ENCODE data around the gene TSPAN33. TPM values are rescaled to one million over a fixed set of nuclear protein-coding genes. Genes with fewer than 3 reads are reported as not detected.

The TSPAN33 gene
- total RNA-seq, 1 donor from 2014 or later, result 9.9 TPM

DNA sequence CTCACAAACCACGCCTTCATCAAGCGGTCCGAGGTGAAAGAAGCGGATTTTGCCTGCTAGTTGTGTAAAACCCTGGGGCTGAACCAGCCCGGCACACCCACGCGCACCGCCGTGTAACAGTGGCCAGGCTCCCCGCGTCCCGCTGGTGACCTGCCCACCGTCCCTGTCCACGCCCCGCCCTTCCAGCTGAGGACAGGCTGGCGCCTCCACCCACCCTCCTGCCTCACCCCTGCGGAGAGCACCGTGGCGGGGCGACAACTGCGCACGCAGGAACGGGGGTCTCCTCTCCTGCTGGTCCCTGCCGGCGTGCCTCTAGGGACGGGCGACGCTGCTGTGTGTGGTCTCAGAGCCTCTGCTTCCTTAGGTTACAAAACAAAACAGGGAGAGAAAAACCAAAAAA is 16.9 kb upstream of the TSPAN33 start:
- intact Hi-C loops (cut with DNase I), result no loop called here

DNA sequence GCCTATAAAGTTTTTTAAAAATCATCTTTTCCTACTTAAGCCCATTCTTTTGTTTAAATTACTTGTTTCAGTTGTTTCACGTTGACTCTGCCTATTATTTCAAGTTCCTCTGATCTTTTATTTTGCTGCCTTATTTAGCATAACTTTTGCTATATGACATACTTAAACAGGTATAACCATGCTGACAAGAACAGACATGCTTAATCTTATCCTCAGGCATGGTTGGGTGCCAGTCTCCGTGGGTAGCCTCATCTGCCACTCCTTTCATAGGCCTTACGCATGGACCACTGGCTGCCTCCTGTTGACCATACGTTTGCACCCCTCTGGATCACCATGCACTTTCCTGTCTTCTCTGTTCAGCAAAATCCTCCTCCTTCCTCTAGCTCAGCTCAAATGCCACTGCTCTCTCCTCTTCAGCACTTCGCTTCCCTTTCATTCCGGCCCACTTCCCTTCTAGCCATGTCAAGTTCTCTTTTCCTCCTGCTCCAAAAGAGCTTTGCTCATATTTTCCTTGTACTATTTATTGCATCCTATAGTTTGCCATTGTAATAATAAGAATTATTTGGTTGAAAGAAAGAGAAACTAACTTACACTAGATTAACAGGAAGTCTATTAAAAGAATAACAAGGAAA is 10.0 kb upstream of the TSPAN33 start:
- intact Hi-C loops (cut with DNase I), result no loop called here
- no peak for DNase-seq (ENCODE audit: low spot score)

More for the DNA sequence above, 16.9 kb upstream of the TSPAN33 start:
- DNase-seq (ENCODE audit: low spot score), result no peak

DNA sequence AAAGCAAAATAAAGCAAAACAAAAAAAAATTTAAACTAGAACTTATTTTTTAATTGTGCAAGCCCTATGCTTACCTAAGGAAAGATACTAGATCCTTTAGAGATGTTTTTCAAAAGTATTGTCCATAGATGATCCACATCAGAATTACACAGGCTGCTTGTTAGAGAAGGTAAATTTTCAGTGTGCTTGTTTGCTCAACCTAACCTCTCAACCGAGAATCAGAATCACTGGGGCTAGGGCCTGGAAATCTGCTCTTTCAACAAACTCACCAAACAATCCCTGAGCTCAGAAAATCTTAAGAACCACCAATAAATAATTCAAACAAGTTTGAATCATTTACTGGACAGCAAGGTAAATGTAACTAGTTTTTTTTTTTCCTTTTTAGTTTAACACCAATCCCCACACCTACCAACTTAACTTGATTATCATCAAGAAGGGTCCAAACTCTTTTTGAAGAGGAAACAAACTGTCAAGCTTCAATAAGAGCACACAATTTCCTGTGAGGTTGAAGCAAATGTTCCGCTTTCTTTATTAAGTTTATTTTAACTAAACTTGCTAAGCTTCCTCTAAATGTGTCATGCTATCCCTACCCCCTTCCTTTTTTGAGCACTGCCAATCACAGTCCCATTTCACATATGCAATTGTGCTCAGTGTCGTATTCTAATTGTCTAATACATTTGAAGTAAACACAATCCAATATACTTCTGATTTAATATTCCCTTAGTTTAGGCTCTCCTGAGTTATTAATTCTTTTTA is 7.4 kb upstream of the TSPAN33 start:
- intact Hi-C loops (cut with DNase I), result no loop called here
- no peak for DNase-seq (ENCODE audit: low spot score)

GRCh38 chr7:129143724-129144094 is 798 bp upstream of the TSPAN33 start:
- intact Hi-C loops (cut with DNase I), result no loop called here
- DNase-seq (ENCODE audit: low spot score), result no peak

- no peak for DNase-seq (ENCODE audit: low spot score)
- intact Hi-C loops (cut with DNase I), result no loop called here
Observed at GRCh38 chr7:129144834-129145668, 544 bp downstream of the TSPAN33 start.

DNA sequence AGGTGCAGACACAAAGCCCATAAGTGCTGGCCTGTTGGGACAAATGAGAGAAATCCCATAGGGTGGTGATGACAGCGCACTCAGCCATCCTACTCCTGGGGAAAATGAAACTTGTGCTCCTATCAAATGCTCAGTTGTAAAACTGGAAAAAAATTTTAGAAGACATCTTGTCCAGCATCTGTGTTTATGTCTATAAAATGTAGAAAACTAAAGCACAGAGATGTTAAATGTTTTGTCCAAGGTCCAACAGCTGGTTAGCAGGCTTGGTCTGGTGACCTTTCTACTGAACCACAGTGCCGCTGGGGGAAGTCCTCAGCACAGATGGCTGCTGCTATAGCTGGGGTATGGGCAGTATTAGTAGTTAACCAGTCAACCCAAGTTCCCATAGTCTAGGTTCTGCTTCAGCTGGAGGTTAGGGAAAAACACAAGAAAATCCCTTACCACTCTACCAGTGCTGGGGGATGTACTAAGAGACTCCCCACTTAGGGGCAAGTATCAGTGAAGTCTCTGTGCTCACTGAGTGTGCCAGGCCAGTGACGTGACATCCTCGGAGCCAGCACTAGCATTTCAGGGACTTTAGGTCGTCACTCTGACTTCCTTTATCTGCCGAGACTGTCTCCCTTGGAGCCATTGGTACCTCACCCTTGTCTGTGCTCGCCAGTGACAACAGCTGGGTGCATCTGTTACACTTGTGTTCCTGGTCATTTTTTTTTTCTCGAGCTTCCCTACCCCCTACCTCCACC is 1.9 kb downstream of the TSPAN33 start:
- no peak for DNase-seq (ENCODE audit: low spot score)
- intact Hi-C loops (cut with DNase I), result no loop called here

DNA sequence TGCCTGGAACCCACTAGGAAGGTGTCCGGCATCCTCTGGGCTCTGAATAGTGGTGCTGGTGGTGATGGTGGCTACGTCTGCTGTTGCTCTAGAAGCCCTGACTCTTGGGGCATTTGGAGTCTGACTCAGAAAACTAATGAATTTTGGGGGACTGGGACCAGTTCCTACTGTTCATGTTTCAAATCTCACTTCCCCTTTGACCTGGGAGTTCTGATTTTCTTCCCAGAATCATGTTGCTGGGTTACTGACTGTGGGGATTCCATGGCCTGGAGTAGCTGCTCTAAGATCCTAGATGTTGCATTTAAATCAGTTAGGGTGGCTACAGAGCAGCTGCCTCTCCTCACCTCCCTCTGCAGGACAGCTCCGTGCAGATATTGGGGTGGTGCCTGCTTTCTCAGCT is 3.2 kb downstream of the TSPAN33 start:
- DNase-seq (ENCODE audit: low spot score), result no peak
- intact Hi-C loops (cut with DNase I), result no loop called here

DNA sequence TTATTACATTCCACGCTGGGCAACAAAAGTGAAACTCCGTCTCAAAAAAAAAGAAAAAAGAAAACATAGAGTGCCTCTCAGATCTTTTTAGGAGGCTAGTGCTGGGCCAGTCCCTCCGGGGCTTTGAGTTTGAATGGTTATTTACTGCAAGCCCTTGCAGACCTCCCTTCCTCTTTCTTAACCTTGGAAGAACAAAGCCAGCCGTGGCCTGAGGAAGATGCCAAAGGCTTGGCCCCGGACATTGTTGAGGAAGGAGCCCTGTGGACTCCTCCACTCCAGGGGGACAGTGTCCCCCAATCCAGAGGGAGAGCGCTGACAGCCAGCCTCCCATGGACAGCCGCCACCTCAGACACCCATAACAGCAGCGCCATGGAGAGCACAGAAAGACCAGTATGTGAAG is 5.0 kb downstream of the TSPAN33 start:
- intact Hi-C loops (cut with DNase I), result no loop called here
- no peak for DNase-seq (ENCODE audit: low spot score)

DNA sequence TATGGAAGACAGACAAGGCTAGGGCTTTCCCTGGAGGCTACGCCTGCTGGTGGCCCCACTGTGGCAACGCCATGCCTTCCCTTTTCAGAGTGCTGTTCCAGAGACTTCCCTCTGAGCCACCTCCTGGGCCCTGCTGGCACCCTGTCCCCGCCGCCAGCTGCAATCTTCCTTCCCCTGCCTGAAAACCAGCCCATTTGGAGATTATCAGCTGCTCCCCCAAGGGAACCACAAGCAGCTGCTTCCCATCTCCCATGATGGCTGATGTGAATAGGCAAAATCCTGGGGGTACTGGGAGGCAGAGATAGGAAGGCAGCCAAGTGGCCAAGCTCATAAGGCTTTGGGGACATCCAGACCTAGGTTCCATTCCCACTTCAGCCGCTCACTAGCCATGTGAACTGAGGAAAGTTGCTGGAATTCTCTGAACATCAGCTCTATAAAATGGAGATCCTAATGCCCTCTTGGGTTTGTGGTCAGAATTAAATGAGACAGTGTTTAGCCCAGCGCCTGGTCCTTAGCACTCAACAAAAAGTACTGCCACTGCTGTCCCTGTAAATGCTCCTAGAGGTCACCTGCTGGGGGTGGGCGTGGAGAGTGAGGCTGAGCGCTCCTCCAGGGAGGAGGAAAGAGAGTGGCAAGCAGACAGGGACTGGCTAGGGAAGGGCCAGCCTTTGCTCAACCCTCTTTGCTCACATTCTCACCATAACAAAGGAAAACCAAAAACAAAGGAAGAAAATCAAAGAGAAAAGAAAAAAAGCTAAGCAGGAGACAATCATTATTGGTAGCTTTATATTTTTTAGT is 5.9 kb downstream of the TSPAN33 start:
- intact Hi-C loops (cut with DNase I), result no loop called here
- DNase-seq (ENCODE audit: low spot score), result no peak

GRCh38 chr7:129157651-129158050 is 13.1 kb downstream of the TSPAN33 start:
- intact Hi-C loops (cut with DNase I), result no loop called here

DNA sequence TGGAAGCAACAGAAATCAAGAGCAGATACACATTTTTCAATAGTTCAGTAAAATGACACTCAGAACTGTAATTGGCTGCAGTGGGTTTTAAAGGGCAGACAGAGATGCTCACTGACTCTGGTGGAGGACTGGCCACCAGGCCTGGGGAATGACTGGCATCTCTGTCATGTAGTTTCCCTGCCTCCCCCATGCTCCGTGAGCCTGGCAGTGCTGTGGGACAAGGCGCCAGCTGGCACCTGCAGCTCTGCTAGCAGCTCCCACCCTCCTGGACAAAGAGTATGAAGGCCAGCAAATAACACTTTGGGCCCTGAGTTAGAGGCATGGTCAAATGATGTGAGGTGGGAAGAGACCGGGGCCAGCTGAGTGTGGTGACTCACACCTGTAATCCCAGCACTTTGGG is 15.0 kb downstream of the TSPAN33 start:
- intact Hi-C loops (cut with DNase I), result no loop called here
- no peak for DNase-seq (ENCODE audit: low spot score)

More at GRCh38 chr7:129157651-129158050, 13.1 kb downstream of the TSPAN33 start:
- no peak for DNase-seq (ENCODE audit: low spot score)

DNA sequence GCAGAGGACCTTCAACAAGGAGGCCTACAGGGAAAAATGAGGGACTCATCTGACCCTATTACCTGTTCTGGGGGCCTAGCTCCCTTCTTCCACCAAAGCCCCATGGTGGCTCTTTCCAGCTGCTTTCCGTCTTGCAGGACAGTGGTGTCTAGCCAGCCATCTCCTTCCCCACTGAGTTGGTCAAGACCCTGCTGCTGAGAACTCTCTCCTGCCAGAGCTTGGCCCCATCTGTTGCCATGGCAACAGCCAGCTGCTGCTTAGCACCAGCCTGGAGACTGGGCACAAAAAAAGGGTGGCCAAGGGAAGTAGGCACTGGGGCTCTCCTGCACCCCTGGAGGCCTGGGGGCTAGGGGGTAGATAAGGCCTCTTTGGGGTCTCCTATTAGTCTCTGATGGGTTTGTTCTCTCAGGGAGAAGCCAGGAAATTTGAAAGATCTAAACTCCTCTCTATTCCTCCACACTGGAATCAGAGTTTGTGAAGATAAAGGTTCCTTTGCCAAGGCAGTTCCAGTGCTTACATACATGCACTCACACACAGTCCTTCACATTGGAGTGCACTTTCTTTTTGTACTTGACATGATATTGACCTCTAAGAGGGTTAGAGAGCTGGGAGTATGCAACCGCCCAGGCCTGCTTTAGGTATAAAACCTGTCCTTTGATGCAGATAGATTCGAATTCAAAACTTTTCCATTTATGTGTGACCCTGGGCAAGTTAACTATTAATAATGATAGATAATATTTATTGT is 15.8 kb downstream of the TSPAN33 start:
- DNase-seq (ENCODE audit: low spot score), result no peak
- intact Hi-C loops (cut with DNase I), result no loop called here

GRCh38 chr7:129161524-129162225 is 17.2 kb downstream of the TSPAN33 start:
- intact Hi-C loops (cut with DNase I), result loop anchor here (2.0 kb wide), 1 partner anchor 49 kb away; no protein-coding TSS in a partner anchor
- no peak for DNase-seq (ENCODE audit: low spot score)

- intact Hi-C loops (cut with DNase I), result loop anchor here (2.0 kb wide), 1 partner anchor 48 kb away; no protein-coding TSS in a partner anchor
- no peak for DNase-seq (ENCODE audit: low spot score)
Observed at GRCh38 chr7:129162732-129163131, 18.2 kb downstream of the TSPAN33 start.

DNA sequence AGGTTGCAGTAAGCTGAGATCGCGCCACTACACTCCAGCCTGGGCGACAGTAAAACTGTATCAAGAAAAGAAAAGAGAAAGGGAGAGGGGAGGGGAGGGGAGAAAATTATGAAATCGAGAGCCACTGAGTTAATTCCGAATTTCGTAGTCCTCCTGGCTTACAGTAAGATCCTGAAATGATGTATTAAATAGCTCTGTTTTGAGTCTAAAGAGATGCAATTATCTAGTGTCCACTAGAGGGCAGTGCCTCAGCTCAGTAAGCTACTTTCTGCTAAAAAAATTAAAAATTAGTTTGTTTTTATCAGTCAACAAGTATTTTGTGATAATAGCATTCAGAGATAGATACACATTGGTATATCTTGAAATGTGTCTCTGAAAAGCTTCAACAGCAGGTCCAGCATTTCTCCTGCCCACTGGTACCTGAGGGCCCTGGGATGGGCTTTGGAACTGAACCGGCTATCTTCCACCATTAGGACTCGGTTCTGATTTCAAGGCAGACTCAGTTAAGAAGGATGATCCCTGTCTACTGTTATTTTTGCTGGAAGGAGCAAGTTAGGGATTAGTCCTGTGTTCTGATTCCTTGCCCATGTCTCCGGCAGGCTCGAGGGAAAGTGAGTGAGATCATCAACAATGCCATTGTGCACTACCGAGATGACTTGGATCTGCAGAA is 19.5 kb downstream of the TSPAN33 start:
- intact Hi-C loops (cut with DNase I), result loop anchor here (2.0 kb wide), 1 partner anchor 47 kb away; no protein-coding TSS in a partner anchor
- no peak for DNase-seq (ENCODE audit: low spot score)

- intact Hi-C loops (cut with DNase I), result no loop called here
Observed at GRCh38 chr7:129166745-129167144, 22.2 kb downstream of the TSPAN33 start.

DNA sequence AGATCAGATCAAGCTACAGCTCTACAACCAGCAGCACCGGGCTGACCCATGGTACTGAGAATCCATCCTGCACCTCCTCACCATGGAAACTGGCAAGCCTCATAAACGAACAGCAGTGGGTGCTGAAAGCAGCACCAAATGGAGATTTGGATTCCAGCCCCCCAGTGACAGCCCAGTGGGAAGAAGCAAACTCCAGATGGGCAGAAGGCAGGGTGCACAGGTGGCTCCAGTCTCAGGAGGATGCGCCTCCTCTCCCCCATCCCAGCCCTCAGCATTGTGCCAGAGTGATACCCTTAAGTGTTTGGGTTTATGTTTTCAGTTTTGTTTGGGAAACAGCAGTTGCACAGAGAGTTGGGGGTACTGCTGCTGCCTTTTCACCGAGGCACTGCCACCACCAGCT is 23.3 kb downstream of the TSPAN33 start:
- DNase-seq (ENCODE audit: low spot score), result no peak
- intact Hi-C loops (cut with DNase I), result no loop called here

More at GRCh38 chr7:129166745-129167144, 22.2 kb downstream of the TSPAN33 start:
- DNase-seq (ENCODE audit: low spot score), result no peak

All from cardiac septum (tissue), 1 donor.